K562 (cell line): ENCODE results near the gene RETREG2. TPM values are rescaled to one million over a fixed set of nuclear protein-coding genes. Genes with fewer than 3 reads are reported as not detected.

Experiments
- CSDE1 ChIP-seq, 2 experiments: fragments of 450-650 bp; IDR thresholded peaks; 2 replicates each; pipeline ENCODE4 v1.6.1; 2016; ENCODE audit warnings: mild to moderate bottlenecking in 1 of 2
- EP400 ChIP-seq: fragments of 450-650 bp; IDR thresholded peaks from 2 replicates; pipeline ENCODE4 v1.6.1; 2017; ENCODE audit warnings: antibody characterized with exemption, mild to moderate bottlenecking, moderate library complexity
- ETS2 ChIP-seq: IDR thresholded peaks from 2 replicates; pipeline ENCODE4 v1.6.1; 2016; ENCODE audit warnings: borderline replicate concordance, missing genetic modification characterization, mild to moderate bottlenecking, moderate library complexity, missing compliant biosample characterization; ENCODE audit not compliant: poor library complexity, severe bottlenecking
- GTF2A2 ChIP-seq: IDR thresholded peaks from 2 replicates; pipeline ENCODE4 v1.6.1; 2016; ENCODE audit warnings: mild to moderate bottlenecking, missing genetic modification characterization, missing compliant biosample characterization
- HDAC1 ChIP-seq, 2 experiments: fragments of 450-650 bp; IDR thresholded peaks; 2 replicates each; pipeline ENCODE4 v1.6.1; 2016 to 2017; ENCODE audit warnings: inconsistent platforms in 1 of 2, mild to moderate bottlenecking in 1 of 2, moderate library complexity in 1 of 2
- KDM5B ChIP-seq: fragments of 200-600 bp; sonication (generic); IDR thresholded peaks from 2 replicates; pipeline ENCODE4 v1.6.1; 2012; ENCODE audit warnings: low read depth, mild to moderate bottlenecking, moderate library complexity, low read length, control low read depth, inconsistent platforms; ENCODE audit not compliant: insufficient replicate concordance
- MBD1 ChIP-seq: fragments of 250-450 bp; sonication (Bioruptor Pico); IDR thresholded peaks from 2 replicates; pipeline ENCODE4 v1.8.0; 2022; ENCODE audit warnings: inconsistent platforms
- MCM5 ChIP-seq: fragments of 450-650 bp; IDR thresholded peaks from 2 replicates; pipeline ENCODE4 v1.6.1; 2016; ENCODE audit warnings: low read depth
- MTA3 ChIP-seq: fragments of 450-650 bp; formaldehyde crosslinking; IDR thresholded peaks from 2 replicates; pipeline ENCODE4 v1.6.1; 2017; ENCODE audit warnings: mild to moderate bottlenecking, borderline replicate concordance
- NR2C1 ChIP-seq, 2 experiments: fragments of 450-650 bp; IDR thresholded peaks; 2 replicates each; pipeline ENCODE4 v1.6.1; 2017; ENCODE audit warnings: mild to moderate bottlenecking in 2 of 2, antibody characterized with exemption in 1 of 2, inconsistent platforms in 1 of 2, missing compliant biosample characterization in 1 of 2, missing genetic modification characterization in 1 of 2
- RBM34 ChIP-seq: fragments of 200-400 bp; formaldehyde crosslinking; IDR thresholded peaks from 2 replicates; pipeline ENCODE4 v1.6.1; 2018; ENCODE audit warnings: low read length, borderline replicate concordance; ENCODE audit not compliant: insufficient read depth
- SLC30A9 ChIP-seq: fragments of 250-450 bp; sonication (Bioruptor Pico); IDR thresholded peaks from 2 replicates; pipeline ENCODE4 v1.8.0; 2022; ENCODE audit warnings: mild to moderate bottlenecking, moderate library complexity
- STAG1 ChIP-seq: sonication (generic); formaldehyde crosslinking; IDR thresholded peaks from 2 replicates; pipeline ENCODE4 v1.5.0; 2020; ENCODE audit warnings: missing genetic modification reagents, borderline replicate concordance
- STAT5B ChIP-seq: fragments of 250-450 bp; sonication (Bioruptor Pico); IDR thresholded peaks from 2 replicates; pipeline ENCODE4 v1.8.0; 2021; ENCODE audit warnings: mild to moderate bottlenecking, inconsistent platforms
- ZBTB43 ChIP-seq: sonication (generic); formaldehyde crosslinking; IDR thresholded peaks from 2 replicates; pipeline ENCODE4 v1.8.0; 2023; ENCODE audit warnings: mild to moderate bottlenecking, missing genetic modification reagents
- ZNF407 ChIP-seq: fragments of 450-650 bp; IDR thresholded peaks from 2 replicates; pipeline ENCODE4 v1.6.1; 2016; ENCODE audit warnings: low read depth
- polyA plus RNA-seq, 8 experiments: library from polyadenylated mRNA; depleted of rRNA in 4 of 8; stranded (reverse) in 5 of 8; unstranded in 3 of 8; fragments of >200 nt; fragmentation: Nextera tagmentation in 2 of 8; fragmentation: Illumina TruSeq in 1 of 8; extraction: Ambion mirVana in 2 of 8; extraction: Trizol in 1 of 8; gene quantifications; 2 replicates each; pipeline versions ENCODE4 v1.2.1 to v1.2.3, GENCODE V29; 2011 to 2014; ENCODE audit warnings: inconsistent platforms in 1 of 8, missing spikeins in 1 of 8
- total RNA-seq, 7 experiments: library from RNA; depleted of rRNA in 6 of 7; stranded (reverse); fragments of >200 nt in 6 of 7; fragmentation: Illumina TruSeq in 2 of 7; extraction: Trizol in 2 of 7; gene quantifications; 2 replicates each; pipeline versions ENCODE4 v1.2.1 to v1.2.3, GENCODE V29; 2011 to 2021; ENCODE audit warnings: low replicate concordance in 1 of 7

Gene RETREG2
- total and polyA plus RNA-seq, 9 of the 15 experiments (the other 6 are each of a cell fraction or from before 2014, with no cell fraction given) = 4.9 to 40.1 (median 19.2) TPM

- no peak for TF ChIP-seq CSDE1 (IDR thresholded peaks at IDR 0.05)
- TF ChIP-seq ETS2 (tag) = no peak
- no peak for TF ChIP-seq SLC30A9 (CRISPR knock-in tag)
- TF ChIP-seq EP400 = peak; percentile 59
- TF ChIP-seq MBD1 (CRISPR knock-in tag) = no peak
- TF ChIP-seq GTF2A2 (tag) = no peak
- TF ChIP-seq RBM34 = no peak
- TF ChIP-seq STAT5B (CRISPR knock-in tag) = no peak
- no peak; the same call in 1 of the 2 replicates for TF ChIP-seq MTA3
- TF ChIP-seq ZBTB43 (CRISPR knock-in tag) = no peak
- peak; percentile 91 for TF ChIP-seq KDM5B
- no peak for TF ChIP-seq STAG1
- TF ChIP-seq HDAC1 (IDR thresholded peaks at IDR 0.05) = peak in 1 of 2 experiments; percentile 40; a peak in 1 of 4 replicates
- no peak for TF ChIP-seq NR2C1 (IDR thresholded peaks at IDR 0.05)
- no peak for TF ChIP-seq NR2C1 (tag; IDR thresholded peaks at IDR 0.05)
- TF ChIP-seq ZNF407 = no peak
- no peak for TF ChIP-seq MCM5
Observed at GRCh38 chr2:219206328-219207133, 28.5 kb downstream of the RETREG2 start, which contains the start of gene ZFAND2B (continued).
